Measurements from ENCODE around the gene TRIM65.

DNA sequence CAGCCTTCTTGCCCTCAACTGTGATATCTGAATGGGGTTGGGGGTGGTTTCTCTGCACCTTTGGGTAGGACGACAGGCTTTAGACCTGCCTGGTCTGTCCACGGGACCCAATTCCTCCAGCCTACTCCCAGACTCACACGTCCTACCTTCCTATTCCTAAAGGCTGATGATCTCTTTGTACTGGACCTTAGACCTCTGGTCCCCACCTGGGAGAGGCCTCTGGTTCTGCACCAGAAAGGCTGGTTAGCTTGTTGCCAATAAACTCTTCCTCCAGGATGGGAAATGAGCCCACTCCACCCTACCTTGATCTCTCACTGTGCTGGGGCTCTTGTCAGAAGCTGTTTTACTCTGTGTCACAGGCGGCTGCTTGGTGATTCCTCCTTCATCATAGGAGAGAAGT lies 29.7 kb upstream of the TRIM65 start:
- TF ChIP-seq, protein P1, sequence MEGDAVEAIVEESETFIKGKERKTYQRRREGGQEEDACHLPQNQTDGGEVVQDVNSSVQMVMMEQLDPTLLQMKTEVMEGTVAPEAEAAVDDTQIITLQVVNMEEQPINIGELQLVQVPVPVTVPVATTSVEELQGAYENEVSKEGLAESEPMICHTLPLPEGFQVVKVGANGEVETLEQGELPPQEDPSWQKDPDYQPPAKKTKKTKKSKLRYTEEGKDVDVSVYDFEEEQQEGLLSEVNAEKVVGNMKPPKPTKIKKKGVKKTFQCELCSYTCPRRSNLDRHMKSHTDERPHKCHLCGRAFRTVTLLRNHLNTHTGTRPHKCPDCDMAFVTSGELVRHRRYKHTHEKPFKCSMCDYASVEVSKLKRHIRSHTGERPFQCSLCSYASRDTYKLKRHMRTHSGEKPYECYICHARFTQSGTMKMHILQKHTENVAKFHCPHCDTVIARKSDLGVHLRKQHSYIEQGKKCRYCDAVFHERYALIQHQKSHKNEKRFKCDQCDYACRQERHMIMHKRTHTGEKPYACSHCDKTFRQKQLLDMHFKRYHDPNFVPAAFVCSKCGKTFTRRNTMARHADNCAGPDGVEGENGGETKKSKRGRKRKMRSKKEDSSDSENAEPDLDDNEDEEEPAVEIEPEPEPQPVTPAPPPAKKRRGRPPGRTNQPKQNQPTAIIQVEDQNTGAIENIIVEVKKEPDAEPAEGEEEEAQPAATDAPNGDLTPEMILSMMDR (conservative IDR thresholded peaks at IDR 0.05; ENCODE audit: low read length): no peak
- TF ChIP-seq EZH2phosphoT487 (IDR thresholded peaks at IDR 0.05; ENCODE audit: borderline replicate concordance, low read depth, low read length): no peak
